Peyer's patch (tissue), 4 donors: ENCODE results near the gene ERC1. TPM values are rescaled to one million over a fixed set of nuclear protein-coding genes. Genes with fewer than 3 reads are reported as not detected.
"Not testable (repeated sequence)": the region's sequence is repeated elsewhere in the genome, so short reads cannot be mapped to it uniquely, and the experiment has no call there.

Experiments used
- DNase-seq, 3 donors: peaks; one replicate each; pipeline ENCODE4 v3.0.0-alpha.2; 2017 to 2019
- H3K27ac ChIP-seq, 4 donors: fragments of 200-600 bp; sonication (generic); one replicate each; pipeline ENCODE4 v1.5.1; 2016 to 2019
- H3K27me3 ChIP-seq, 2 donors: fragments of 200-600 bp; sonication (generic); one replicate each; pipeline ENCODE4 v1.5.1; 2019
- H3K36me3 ChIP-seq, 3 donors: fragments of 200-600 bp; sonication (generic); one replicate each; pipeline ENCODE4 v1.5.1; 2016 to 2019
- H3K4me1 ChIP-seq, 4 donors: fragments of 200-600 bp; sonication (generic); one replicate each; pipeline ENCODE4 v1.5.1; 2016 to 2019
- H3K4me3 ChIP-seq, 4 donors: fragments of 200-600 bp; sonication (generic); 1 replicate in 3 of 4; 2 replicates in 1 of 4; pipeline ENCODE4 v1.5.1; 2016 to 2019; ENCODE audit warnings: mild to moderate bottlenecking in 1 of 4
- H3K9me3 ChIP-seq, 4 donors: fragments of 200-600 bp; sonication (generic); one replicate each; pipeline ENCODE4 v1.5.1; 2016 to 2019; ENCODE audit warnings: mild to moderate bottlenecking in 1 of 4
- CTCF ChIP-seq, 6 experiments: fragments of 450-650 bp in 4 of 6; fragments of 200-600 bp in 2 of 6; sonication (generic) in 1 of 6; IDR thresholded peaks; one replicate each; pipeline ENCODE4 v1.5.1; 2017 to 2019; ENCODE audit warnings: antibody characterized with exemption in 6 of 6, mild to moderate bottlenecking in 3 of 6, moderate library complexity in 1 of 6
- POLR2A ChIP-seq, 2 donors: fragments of 450-650 bp; IDR thresholded peaks; one replicate each; pipeline ENCODE4 v1.5.1; 2017; ENCODE audit warnings: antibody characterized with exemption in 2 of 2, mild to moderate bottlenecking in 2 of 2, moderate library complexity in 2 of 2
- total RNA-seq, 4 donors: library from RNA; depleted of rRNA; stranded (reverse); fragments of >200 nt; gene quantifications; one replicate each; pipeline ENCODE4 v1.1.0, GENCODE V29; 2016

ERC1 gene
- total RNA-seq, 4 donors from 2014 or later = 26.5 to 184 (median 31.7) TPM

GRCh38 chr12:1350934-1351240 is 359.9 kb downstream of the ERC1 start:
- H3K27me3 ChIP-seq = no peaks in the 10 kb centered on the region
- H3K4me3 ChIP-seq = no peak overlapping the region
- no peaks in the 10 kb centered on the region for H3K4me1 ChIP-seq
- no peaks in the 10 kb centered on the region for H3K9me3 ChIP-seq
- no peaks in the 10 kb centered on the region for H3K36me3 ChIP-seq
- no peak overlapping the region for H3K27ac ChIP-seq
- DNase-seq = no peak
- TF ChIP-seq POLR2A (IDR thresholded peaks at IDR 0.05) = no peak
- TF ChIP-seq CTCF (IDR thresholded peaks at IDR 0.05) = no peak

GRCh38 chr12:1351926-1352325 is 360.9 kb downstream of the ERC1 start:
- Histone ChIP-seq H3K4me1 (no peaks in the 10 kb centered on the region), H3K36me3 (no peaks in the 10 kb centered on the region), H3K27ac (no peak overlapping the region), H3K9me3 (no peaks in the 10 kb centered on the region), H3K27me3 (no peaks in the 10 kb centered on the region), H3K4me3 (no peak overlapping the region)
- no peak for DNase-seq
- TF ChIP-seq POLR2A (IDR thresholded peaks at IDR 0.05) (no peak), CTCF (IDR thresholded peaks at IDR 0.05) (no peak)

- H3K4me1 ChIP-seq = no peaks in the 10 kb centered on the region
- H3K27ac ChIP-seq = no peak overlapping the region
- H3K9me3 ChIP-seq = no peaks in the 10 kb centered on the region
- no peaks in the 10 kb centered on the region for H3K27me3 ChIP-seq
- no peaks in the 10 kb centered on the region for H3K36me3 ChIP-seq
- no peak overlapping the region for H3K4me3 ChIP-seq
- no peak for TF ChIP-seq POLR2A (IDR thresholded peaks at IDR 0.05)
- TF ChIP-seq CTCF (IDR thresholded peaks at IDR 0.05) = no peak
- no peak for DNase-seq
These were observed 362.4 kb downstream of the ERC1 start for GRCh38 chr12:1353451-1353850.

- Histone ChIP-seq H3K36me3 (no peaks in the 10 kb centered on the region), H3K9me3 (no peaks in the 10 kb centered on the region), H3K4me1 (no peaks in the 10 kb centered on the region), H3K27me3 (no peaks in the 10 kb centered on the region), H3K27ac (no peak overlapping the region), H3K4me3 (no peak overlapping the region)
- TF ChIP-seq CTCF (IDR thresholded peaks at IDR 0.05) (no peak), POLR2A (IDR thresholded peaks at IDR 0.05) (no peak)
- no peak for DNase-seq
These were observed 364.4 kb downstream of the ERC1 start for GRCh38 chr12:1355396-1355795.

- not testable (repeated sequence) for H3K4me3 ChIP-seq, H3K27ac ChIP-seq, H3K4me1 ChIP-seq
These were observed 364.8 kb downstream of the ERC1 start for GRCh38 chr12:1355871-1356270.

GRCh38 chr12:1356285-1356684 is 365.3 kb downstream of the ERC1 start:
- no peaks in the 10 kb centered on the region for H3K27me3 ChIP-seq
- H3K36me3 ChIP-seq = no peaks in the 10 kb centered on the region
- TF ChIP-seq CTCF (IDR thresholded peaks at IDR 0.05) (no peak), POLR2A (IDR thresholded peaks at IDR 0.05) (no peak)
- no peak for DNase-seq
- H3K4me1 ChIP-seq = no peaks in the 10 kb centered on the region
- H3K4me3 ChIP-seq = no peak overlapping the region
- H3K9me3 ChIP-seq = no peaks in the 10 kb centered on the region
- no peak overlapping the region for H3K27ac ChIP-seq

More at GRCh38 chr12:1355871-1356270, 364.8 kb downstream of the ERC1 start:
- H3K36me3 ChIP-seq, DNase-seq, H3K9me3 ChIP-seq, H3K27me3 ChIP-seq: not testable (repeated sequence)
